Progenitor cell of endocrine pancreas (in vitro differentiated cells): ENCODE data around the gene PIGA. TPM values are rescaled to one million over a fixed set of nuclear protein-coding genes. Genes with fewer than 3 reads are reported as not detected.
"Not testable (repeated sequence)": the region's sequence is repeated elsewhere in the genome, so short reads cannot be mapped to it uniquely, and the experiment has no call there.

Source experiments
- DNase-seq: peaks from one replicate; pipeline ENCODE4 v3.0.0; 2021; ENCODE audit warnings: low spot score; ENCODE audit not compliant: unreplicated experiment
- H3K27ac Mint-ChIP-seq: 2 replicates; pipeline ENCODE4 v1.8.0; 2021; ENCODE audit warnings: mild to moderate bottlenecking, moderate library complexity, mixed read lengths
- H3K27me3 Mint-ChIP-seq: 2 replicates; pipeline ENCODE4 v1.8.0; 2021; ENCODE audit warnings: mixed read lengths
- H3K36me3 Mint-ChIP-seq: 2 replicates; pipeline ENCODE4 v1.8.0; 2022; ENCODE audit warnings: mixed read lengths; ENCODE audit not compliant: insufficient read depth
- H3K4me1 Mint-ChIP-seq: 2 replicates; pipeline ENCODE4 v1.8.0; 2021; ENCODE audit warnings: low read depth, mixed read lengths
- H3K4me3 Mint-ChIP-seq: 2 replicates; pipeline ENCODE4 v1.8.0; 2021; ENCODE audit warnings: low read depth, mild to moderate bottlenecking, moderate library complexity, mixed read lengths
- H3K9me3 Mint-ChIP-seq: 2 replicates; pipeline ENCODE4 v1.8.0; 2021; ENCODE audit warnings: low read depth, mixed read lengths
- total RNA-seq: library from RNA; stranded (reverse); gene quantifications from 2 replicates; pipeline ENCODE4 v1.2.1, GENCODE V29; 2021
- TF ChIP-seq, protein P1 (sequence below): fragments of 200-600 bp; sonication (generic); IDR thresholded peaks from one replicate; pipeline ENCODE4 v1.5.0; 2021; ENCODE audit warnings: antibody characterized with exemption, mild to moderate bottlenecking; ENCODE audit not compliant: unreplicated experiment

The PIGA gene
- total RNA-seq, 1 donor from 2014 or later, result 22.9 TPM

DNA sequence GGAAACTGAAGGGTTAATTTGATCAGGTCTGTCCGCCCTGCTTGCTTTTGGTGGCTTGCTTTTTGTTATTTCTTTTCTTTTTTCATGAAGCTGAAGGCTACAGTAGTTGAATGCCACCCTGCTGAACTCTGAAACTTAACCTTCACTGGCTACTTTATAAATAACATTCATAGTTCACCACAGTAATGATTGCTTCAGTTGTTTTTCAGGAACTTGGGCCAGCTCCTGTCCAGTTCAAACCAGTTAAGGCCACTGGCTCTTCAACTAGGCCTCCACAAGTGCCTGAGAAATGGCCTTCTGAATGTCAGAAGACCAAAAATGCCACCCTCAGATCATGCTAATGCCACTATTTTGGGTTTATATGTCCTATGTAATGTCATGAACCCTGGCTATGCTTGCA lies 57.7 kb downstream of the PIGA start:
- Mint-ChIP-seq H3K36me3 (no peaks in the 10 kb centered on the region), H3K9me3 (peaks cover 14% of the 10 kb centered on the region), H3K4me3 (no peak overlapping the region), H3K27me3 (no peaks in the 10 kb centered on the region), H3K4me1 (no peaks in the 10 kb centered on the region), H3K27ac (no peak overlapping the region)
- DNase-seq, result no peak
- TF ChIP-seq, protein P1, sequence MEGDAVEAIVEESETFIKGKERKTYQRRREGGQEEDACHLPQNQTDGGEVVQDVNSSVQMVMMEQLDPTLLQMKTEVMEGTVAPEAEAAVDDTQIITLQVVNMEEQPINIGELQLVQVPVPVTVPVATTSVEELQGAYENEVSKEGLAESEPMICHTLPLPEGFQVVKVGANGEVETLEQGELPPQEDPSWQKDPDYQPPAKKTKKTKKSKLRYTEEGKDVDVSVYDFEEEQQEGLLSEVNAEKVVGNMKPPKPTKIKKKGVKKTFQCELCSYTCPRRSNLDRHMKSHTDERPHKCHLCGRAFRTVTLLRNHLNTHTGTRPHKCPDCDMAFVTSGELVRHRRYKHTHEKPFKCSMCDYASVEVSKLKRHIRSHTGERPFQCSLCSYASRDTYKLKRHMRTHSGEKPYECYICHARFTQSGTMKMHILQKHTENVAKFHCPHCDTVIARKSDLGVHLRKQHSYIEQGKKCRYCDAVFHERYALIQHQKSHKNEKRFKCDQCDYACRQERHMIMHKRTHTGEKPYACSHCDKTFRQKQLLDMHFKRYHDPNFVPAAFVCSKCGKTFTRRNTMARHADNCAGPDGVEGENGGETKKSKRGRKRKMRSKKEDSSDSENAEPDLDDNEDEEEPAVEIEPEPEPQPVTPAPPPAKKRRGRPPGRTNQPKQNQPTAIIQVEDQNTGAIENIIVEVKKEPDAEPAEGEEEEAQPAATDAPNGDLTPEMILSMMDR, result no peak

GRCh38 chrX:15274946-15275345 lies 60.4 kb downstream of the PIGA start:
- no peak overlapping the region for H3K27ac Mint-ChIP-seq
- TF ChIP-seq, protein P1, result no peak
- H3K36me3 Mint-ChIP-seq, result no peaks in the 10 kb centered on the region
- peaks cover 6% of the 10 kb centered on the region for H3K4me1 Mint-ChIP-seq
- H3K27me3 Mint-ChIP-seq, result no peaks in the 10 kb centered on the region
- DNase-seq, result no peak
- peaks cover 4% of the 10 kb centered on the region for H3K9me3 Mint-ChIP-seq
- no peak overlapping the region for H3K4me3 Mint-ChIP-seq

DNA sequence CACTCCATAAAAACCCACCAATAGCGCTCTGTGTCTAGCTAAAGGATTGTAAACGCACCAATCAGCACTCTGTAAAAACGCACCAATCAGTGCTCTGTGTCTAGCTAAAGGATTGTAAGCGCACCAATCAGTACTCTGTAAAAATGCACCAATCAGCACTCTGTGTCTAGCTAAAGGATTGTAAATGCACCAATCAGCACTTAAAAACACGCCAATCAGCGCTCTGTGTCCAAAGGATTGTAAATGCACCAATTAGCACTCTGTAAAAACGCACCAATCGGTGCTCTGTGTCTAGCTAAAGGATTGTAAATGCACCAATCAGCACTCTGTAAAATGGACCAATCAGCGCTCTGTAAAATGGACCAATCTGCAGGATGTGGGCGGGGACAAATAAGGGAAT lies 62.0 kb downstream of the PIGA start:
- not testable (repeated sequence) for H3K36me3 Mint-ChIP-seq, H3K9me3 Mint-ChIP-seq, H3K27ac Mint-ChIP-seq, H3K4me3 Mint-ChIP-seq, H3K27me3 Mint-ChIP-seq, DNase-seq
- peaks cover 12% of the 10 kb centered on the region for H3K4me1 Mint-ChIP-seq

DNA sequence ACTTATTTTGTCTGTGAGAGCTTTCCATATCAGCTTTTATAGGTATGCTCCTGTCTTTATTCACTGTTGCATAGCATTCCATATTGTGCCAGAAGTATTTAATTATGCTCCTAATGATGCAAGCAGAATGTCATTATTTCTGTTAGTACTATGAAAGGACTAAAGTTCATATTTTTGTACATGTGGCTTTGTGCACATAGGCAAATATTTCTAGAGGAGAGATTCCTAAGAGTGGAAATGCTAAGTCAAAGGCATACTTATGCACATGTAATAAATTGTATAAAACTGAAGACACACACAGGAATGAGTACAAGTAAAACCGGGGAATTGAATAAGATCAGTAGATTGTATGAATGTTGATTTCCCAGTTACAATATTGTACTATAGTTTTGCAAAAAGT lies 63.6 kb downstream of the PIGA start:
- Mint-ChIP-seq H3K4me1 (peaks cover 12% of the 10 kb centered on the region), H3K27ac (no peak overlapping the region), H3K27me3 (no peaks in the 10 kb centered on the region), H3K9me3 (peaks cover 6% of the 10 kb centered on the region), H3K36me3 (no peaks in the 10 kb centered on the region), H3K4me3 (no peak overlapping the region)
- DNase-seq, result no peak
- TF ChIP-seq, protein P1, result no peak

- TF ChIP-seq, protein P1, result no peak
- H3K4me1 Mint-ChIP-seq, result peaks cover 12% of the 10 kb centered on the region
- H3K9me3 Mint-ChIP-seq, result peaks cover 15% of the 10 kb centered on the region
- H3K4me3 Mint-ChIP-seq, result peak within 1 kb of the TSS; percentile 49
- peak; percentile 16 for DNase-seq
- H3K27me3 Mint-ChIP-seq, result no peaks in the 10 kb centered on the region
- H3K36me3 Mint-ChIP-seq, result no peaks in the 10 kb centered on the region
- H3K27ac Mint-ChIP-seq, result peak within 1 kb of the TSS; percentile 84
These were observed 65.5 kb downstream of the PIGA start, which contains the start of gene ASB9 for GRCh38 chrX:15269618-15270521. TSS of gene ASB9 (minus strand) at chrX:15270083. CDS start at chrX:15269874, 209 bp downstream.

Other genes starting within 250 kb of the PIGA start
- gene ASB9, start 65.4 kb downstream of the PIGA start, total RNA-seq, result 1.6 and 2.7 TPM in 2 replicates
- gene ASB11, start 19.9 kb downstream of the PIGA start, total RNA-seq, result not detected in 2 replicates
- gene VEGFD, start 48.9 kb upstream of the PIGA start, total RNA-seq, result 0.22 and 0.47 TPM in 2 replicates
- 14.9 and 17.0 TPM in 2 replicates for gene PIR, start 157.8 kb upstream of the PIGA start, total RNA-seq
- not detected in 2 replicates for gene BMX, start 165.3 kb upstream of the PIGA start, total RNA-seq